Neural progenitor cell (in vitro differentiated cells): ENCODE results near the gene TSPYL1.

Experiments used
- EZH2phosphoT487 ChIP-seq: fragments of 200-600 bp; sonication (generic); IDR thresholded peaks from 2 replicates; pipeline ENCODE4 v1.6.1; 2017; ENCODE audit warnings: antibody characterized with exemption
- TF ChIP-seq, protein P1 (sequence below): fragments of 200-600 bp; sonication (generic); IDR thresholded peaks from 2 replicates; pipeline ENCODE4 v1.5.1; 2017; ENCODE audit warnings: antibody characterized with exemption, mild to moderate bottlenecking

DNA sequence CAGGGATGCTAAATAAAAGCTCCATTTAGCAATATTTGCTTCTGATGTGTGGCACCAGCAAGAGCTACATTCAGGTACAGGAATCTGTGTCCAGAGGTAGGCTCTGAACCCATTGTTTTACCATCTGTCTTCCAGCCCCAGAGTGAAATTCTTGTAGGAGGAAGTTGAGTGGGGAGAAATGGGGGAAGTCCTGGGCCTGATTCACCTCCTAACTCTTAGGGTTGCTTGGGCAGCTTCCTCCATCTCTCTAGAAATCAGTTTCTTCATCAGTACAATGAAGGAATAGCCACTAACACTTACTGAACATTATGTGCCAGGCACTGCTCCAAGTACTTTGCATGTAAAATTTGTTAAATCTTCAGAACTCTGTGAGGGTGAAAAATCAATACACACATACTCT lies 35.1 kb upstream of the TSPYL1 start:
- TF ChIP-seq, protein P1, sequence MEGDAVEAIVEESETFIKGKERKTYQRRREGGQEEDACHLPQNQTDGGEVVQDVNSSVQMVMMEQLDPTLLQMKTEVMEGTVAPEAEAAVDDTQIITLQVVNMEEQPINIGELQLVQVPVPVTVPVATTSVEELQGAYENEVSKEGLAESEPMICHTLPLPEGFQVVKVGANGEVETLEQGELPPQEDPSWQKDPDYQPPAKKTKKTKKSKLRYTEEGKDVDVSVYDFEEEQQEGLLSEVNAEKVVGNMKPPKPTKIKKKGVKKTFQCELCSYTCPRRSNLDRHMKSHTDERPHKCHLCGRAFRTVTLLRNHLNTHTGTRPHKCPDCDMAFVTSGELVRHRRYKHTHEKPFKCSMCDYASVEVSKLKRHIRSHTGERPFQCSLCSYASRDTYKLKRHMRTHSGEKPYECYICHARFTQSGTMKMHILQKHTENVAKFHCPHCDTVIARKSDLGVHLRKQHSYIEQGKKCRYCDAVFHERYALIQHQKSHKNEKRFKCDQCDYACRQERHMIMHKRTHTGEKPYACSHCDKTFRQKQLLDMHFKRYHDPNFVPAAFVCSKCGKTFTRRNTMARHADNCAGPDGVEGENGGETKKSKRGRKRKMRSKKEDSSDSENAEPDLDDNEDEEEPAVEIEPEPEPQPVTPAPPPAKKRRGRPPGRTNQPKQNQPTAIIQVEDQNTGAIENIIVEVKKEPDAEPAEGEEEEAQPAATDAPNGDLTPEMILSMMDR = no peak
- no peak for TF ChIP-seq EZH2phosphoT487
